GM23338 (cell line): ENCODE measurements around the gene ENOX1.

Experiments used
- CREB1 ChIP-seq: fragments of 250-450 bp; sonication (Bioruptor Pico); IDR thresholded peaks from 2 replicates; pipeline ENCODE4 v1.5.0; 2020; ENCODE audit warnings: low read depth, mild to moderate bottlenecking, moderate library complexity
- EZH2 ChIP-seq: fragments of 200-600 bp; sonication (generic); IDR thresholded peaks from one replicate; pipeline ENCODE4 v1.8.0; 2017; ENCODE audit warnings: antibody characterized with exemption, mild to moderate bottlenecking, low read depth; ENCODE audit not compliant: unreplicated experiment
- EZH2phosphoT487 ChIP-seq: fragments of 200-600 bp; sonication (generic); IDR thresholded peaks from one replicate; pipeline ENCODE4 v1.8.1; 2018; ENCODE audit warnings: antibody characterized with exemption; ENCODE audit not compliant: unreplicated experiment
- JUNB ChIP-seq: IDR thresholded peaks from one replicate; pipeline ENCODE4 v1.6.1; 2016; ENCODE audit warnings: antibody characterized with exemption; ENCODE audit not compliant: unreplicated experiment
- NANOG ChIP-seq: IDR thresholded peaks from 2 replicates; pipeline ENCODE4 v1.6.1; 2016; ENCODE audit warnings: antibody characterized with exemption, borderline replicate concordance
- POLR2AphosphoS5 ChIP-seq: IDR thresholded peaks from 2 replicates; pipeline ENCODE4 v1.6.1; 2016; ENCODE audit warnings: antibody characterized with exemption, low read depth
- STAT1 ChIP-seq: IDR thresholded peaks from one replicate; pipeline ENCODE4 v1.6.1; 2016; ENCODE audit warnings: antibody characterized with exemption; ENCODE audit not compliant: unreplicated experiment
- TF ChIP-seq, protein P1 (sequence below): IDR thresholded peaks from one replicate; pipeline ENCODE4 v1.6.1; 2018; ENCODE audit warnings: antibody characterized with exemption; ENCODE audit not compliant: unreplicated experiment
- TF ChIP-seq, protein P2 (sequence below), 2 experiments: fragments of 200-600 bp in 1 of 2; sonication (generic) in 1 of 2; conservative IDR thresholded peaks; 2 replicates each; pipeline versions ENCODE4 v1.5.1 to v1.6.1; 2016 to 2017; ENCODE audit warnings: antibody characterized with exemption in 2 of 2, low read depth in 2 of 2, mild to moderate bottlenecking in 2 of 2, moderate library complexity in 1 of 2
- TF ChIP-seq, protein P3 (sequence below): fragments of 250-450 bp; sonication (Bioruptor Pico); IDR thresholded peaks from 2 replicates; pipeline ENCODE4 v1.5.0; 2020; ENCODE audit warnings: mild to moderate bottlenecking, moderate library complexity

DNA sequence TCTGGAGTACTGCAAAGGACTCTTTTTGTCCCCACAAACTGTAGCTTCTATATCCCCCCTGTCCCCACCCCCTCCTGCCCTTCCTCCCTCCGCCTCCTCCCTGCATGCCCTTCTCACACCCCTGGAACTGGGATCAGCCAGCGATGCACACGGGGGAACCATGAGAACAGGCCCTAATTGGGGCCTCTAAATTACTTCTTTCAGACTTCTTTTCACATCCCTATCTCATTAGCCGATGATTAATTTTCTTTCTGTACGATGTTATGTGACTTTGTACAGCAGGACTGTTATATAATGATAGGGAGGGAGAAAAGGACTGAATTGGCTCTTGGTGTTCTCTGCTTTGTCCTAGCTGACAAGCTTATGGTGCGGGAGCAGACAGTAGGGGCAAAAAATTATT is 415.9 kb downstream of the ENOX1 start:
- TF ChIP-seq, protein P1, sequence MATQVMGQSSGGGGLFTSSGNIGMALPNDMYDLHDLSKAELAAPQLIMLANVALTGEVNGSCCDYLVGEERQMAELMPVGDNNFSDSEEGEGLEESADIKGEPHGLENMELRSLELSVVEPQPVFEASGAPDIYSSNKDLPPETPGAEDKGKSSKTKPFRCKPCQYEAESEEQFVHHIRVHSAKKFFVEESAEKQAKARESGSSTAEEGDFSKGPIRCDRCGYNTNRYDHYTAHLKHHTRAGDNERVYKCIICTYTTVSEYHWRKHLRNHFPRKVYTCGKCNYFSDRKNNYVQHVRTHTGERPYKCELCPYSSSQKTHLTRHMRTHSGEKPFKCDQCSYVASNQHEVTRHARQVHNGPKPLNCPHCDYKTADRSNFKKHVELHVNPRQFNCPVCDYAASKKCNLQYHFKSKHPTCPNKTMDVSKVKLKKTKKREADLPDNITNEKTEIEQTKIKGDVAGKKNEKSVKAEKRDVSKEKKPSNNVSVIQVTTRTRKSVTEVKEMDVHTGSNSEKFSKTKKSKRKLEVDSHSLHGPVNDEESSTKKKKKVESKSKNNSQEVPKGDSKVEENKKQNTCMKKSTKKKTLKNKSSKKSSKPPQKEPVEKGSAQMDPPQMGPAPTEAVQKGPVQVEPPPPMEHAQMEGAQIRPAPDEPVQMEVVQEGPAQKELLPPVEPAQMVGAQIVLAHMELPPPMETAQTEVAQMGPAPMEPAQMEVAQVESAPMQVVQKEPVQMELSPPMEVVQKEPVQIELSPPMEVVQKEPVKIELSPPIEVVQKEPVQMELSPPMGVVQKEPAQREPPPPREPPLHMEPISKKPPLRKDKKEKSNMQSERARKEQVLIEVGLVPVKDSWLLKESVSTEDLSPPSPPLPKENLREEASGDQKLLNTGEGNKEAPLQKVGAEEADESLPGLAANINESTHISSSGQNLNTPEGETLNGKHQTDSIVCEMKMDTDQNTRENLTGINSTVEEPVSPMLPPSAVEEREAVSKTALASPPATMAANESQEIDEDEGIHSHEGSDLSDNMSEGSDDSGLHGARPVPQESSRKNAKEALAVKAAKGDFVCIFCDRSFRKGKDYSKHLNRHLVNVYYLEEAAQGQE: no peak
- TF ChIP-seq EZH2phosphoT487: no peak
- TF ChIP-seq, protein P2, sequence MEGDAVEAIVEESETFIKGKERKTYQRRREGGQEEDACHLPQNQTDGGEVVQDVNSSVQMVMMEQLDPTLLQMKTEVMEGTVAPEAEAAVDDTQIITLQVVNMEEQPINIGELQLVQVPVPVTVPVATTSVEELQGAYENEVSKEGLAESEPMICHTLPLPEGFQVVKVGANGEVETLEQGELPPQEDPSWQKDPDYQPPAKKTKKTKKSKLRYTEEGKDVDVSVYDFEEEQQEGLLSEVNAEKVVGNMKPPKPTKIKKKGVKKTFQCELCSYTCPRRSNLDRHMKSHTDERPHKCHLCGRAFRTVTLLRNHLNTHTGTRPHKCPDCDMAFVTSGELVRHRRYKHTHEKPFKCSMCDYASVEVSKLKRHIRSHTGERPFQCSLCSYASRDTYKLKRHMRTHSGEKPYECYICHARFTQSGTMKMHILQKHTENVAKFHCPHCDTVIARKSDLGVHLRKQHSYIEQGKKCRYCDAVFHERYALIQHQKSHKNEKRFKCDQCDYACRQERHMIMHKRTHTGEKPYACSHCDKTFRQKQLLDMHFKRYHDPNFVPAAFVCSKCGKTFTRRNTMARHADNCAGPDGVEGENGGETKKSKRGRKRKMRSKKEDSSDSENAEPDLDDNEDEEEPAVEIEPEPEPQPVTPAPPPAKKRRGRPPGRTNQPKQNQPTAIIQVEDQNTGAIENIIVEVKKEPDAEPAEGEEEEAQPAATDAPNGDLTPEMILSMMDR (conservative IDR thresholded peaks at IDR 0.05; ENCODE audit: low read depth in 2 of 2): no peak
- no peak for TF ChIP-seq POLR2AphosphoS5
- TF ChIP-seq EZH2: no peak
- no peak for TF ChIP-seq NANOG
- no peak for TF ChIP-seq JUNB
- TF ChIP-seq, protein P3, sequence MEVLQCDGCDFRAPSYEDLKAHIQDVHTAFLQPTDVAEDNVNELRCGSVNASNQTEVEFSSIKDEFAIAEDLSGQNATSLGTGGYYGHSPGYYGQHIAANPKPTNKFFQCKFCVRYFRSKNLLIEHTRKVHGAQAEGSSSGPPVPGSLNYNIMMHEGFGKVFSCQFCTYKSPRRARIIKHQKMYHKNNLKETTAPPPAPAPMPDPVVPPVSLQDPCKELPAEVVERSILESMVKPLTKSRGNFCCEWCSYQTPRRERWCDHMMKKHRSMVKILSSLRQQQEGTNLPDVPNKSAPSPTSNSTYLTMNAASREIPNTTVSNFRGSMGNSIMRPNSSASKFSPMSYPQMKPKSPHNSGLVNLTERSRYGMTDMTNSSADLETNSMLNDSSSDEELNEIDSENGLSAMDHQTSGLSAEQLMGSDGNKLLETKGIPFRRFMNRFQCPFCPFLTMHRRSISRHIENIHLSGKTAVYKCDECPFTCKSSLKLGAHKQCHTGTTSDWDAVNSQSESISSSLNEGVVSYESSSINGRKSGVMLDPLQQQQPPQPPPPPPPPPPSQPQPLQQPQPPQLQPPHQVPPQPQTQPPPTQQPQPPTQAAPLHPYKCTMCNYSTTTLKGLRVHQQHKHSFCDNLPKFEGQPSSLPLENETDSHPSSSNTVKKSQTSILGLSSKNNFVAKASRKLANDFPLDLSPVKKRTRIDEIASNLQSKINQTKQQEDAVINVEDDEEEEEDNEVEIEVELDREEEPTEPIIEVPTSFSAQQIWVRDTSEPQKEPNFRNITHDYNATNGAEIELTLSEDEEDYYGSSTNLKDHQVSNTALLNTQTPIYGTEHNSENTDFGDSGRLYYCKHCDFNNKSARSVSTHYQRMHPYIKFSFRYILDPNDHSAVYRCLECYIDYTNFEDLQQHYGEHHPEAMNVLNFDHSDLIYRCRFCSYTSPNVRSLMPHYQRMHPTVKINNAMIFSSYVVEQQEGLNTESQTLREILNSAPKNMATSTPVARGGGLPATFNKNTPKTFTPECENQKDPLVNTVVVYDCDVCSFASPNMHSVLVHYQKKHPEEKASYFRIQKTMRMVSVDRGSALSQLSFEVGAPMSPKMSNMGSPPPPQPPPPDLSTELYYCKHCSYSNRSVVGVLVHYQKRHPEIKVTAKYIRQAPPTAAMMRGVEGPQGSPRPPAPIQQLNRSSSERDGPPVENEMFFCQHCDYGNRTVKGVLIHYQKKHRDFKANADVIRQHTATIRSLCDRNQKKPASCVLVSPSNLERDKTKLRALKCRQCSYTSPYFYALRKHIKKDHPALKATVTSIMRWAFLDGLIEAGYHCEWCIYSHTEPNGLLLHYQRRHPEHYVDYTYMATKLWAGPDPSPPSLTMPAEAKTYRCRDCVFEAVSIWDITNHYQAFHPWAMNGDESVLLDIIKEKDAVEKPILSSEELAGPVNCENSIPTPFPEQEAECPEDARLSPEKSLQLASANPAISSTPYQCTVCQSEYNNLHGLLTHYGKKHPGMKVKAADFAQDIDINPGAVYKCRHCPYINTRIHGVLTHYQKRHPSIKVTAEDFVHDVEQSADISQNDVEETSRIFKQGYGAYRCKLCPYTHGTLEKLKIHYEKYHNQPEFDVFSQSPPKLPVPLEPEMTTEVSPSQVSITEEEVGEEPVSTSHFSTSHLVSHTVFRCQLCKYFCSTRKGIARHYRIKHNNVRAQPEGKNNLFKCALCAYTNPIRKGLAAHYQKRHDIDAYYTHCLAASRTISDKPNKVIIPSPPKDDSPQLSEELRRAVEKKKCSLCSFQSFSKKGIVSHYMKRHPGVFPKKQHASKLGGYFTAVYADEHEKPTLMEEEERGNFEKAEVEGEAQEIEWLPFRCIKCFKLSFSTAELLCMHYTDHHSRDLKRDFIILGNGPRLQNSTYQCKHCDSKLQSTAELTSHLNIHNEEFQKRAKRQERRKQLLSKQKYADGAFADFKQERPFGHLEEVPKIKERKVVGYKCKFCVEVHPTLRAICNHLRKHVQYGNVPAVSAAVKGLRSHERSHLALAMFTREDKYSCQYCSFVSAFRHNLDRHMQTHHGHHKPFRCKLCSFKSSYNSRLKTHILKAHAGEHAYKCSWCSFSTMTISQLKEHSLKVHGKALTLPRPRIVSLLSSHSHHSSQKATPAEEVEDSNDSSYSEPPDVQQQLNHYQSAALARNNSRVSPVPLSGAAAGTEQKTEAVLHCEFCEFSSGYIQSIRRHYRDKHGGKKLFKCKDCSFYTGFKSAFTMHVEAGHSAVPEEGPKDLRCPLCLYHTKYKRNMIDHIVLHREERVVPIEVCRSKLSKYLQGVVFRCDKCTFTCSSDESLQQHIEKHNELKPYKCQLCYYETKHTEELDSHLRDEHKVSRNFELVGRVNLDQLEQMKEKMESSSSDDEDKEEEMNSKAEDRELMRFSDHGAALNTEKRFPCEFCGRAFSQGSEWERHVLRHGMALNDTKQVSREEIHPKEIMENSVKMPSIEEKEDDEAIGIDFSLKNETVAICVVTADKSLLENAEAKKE (CRISPR knock-in tag): no peak
- no peak for TF ChIP-seq CREB1
- no peak for TF ChIP-seq STAT1
